AG04450 (cell line): ENCODE measurements around the gene ELMO3. TPM values are rescaled to one million over a fixed set of nuclear protein-coding genes. Genes with fewer than 3 reads are reported as not detected.

ENCODE experiments used
- CTCF ChIA-PET: fragments of 300-600, 350-600 bp; formaldehyde crosslinking; extraction: SDS; loops from one replicate; lab custom pipeline; 2022; ENCODE audit warnings: antibody characterized with exemption, inconsistent platforms; lab: Charles Lee
- POLR2A ChIA-PET: fragments of 350-600 bp; formaldehyde crosslinking; extraction: SDS; loops from one replicate; lab custom pipeline; 2021; ENCODE audit warnings: antibody characterized with exemption, inconsistent platforms; lab: Yijun Ruan, JAX
- DNase-seq: peaks from one replicate; pipeline ENCODE4 v3.0.0-alpha.2; 2011; ENCODE audit warnings: low read depth, low spot score
- H3K27ac ChIP-seq: one replicate; pipeline ENCODE4 v1.5.1; 2012; ENCODE audit warnings: low read depth, low read length, control low read depth
- H3K27me3 ChIP-seq: one replicate; pipeline ENCODE4 v1.6.0; 2012; ENCODE audit warnings: low read length; ENCODE audit not compliant: control insufficient read depth, insufficient read depth
- H3K4me3 ChIP-seq: 2 replicates; pipeline ENCODE4 v1.5.1; 2011; ENCODE audit warnings: mild to moderate bottlenecking, low read depth, low read length, control low read depth
- H3K9me3 ChIP-seq: 2 replicates; pipeline ENCODE4 v1.5.1; 2012; ENCODE audit warnings: low read length; ENCODE audit not compliant: control insufficient read depth, insufficient read depth
- polyA plus RNA-seq: library from polyadenylated mRNA; depleted of rRNA; stranded (reverse); fragments of >200 nt; gene quantifications from 2 replicates; pipeline ENCODE4 v1.2.3, GENCODE V29; 2011
- TF ChIP-seq, protein P1 (sequence below): IDR thresholded peaks from 2 replicates; pipeline ENCODE4 v1.5.1; 2011; ENCODE audit warnings: low read depth, low read length, control low read depth, inconsistent platforms

The ELMO3 gene
- polyA plus RNA-seq, 1 experiment, result 0.57 TPM

DNA sequence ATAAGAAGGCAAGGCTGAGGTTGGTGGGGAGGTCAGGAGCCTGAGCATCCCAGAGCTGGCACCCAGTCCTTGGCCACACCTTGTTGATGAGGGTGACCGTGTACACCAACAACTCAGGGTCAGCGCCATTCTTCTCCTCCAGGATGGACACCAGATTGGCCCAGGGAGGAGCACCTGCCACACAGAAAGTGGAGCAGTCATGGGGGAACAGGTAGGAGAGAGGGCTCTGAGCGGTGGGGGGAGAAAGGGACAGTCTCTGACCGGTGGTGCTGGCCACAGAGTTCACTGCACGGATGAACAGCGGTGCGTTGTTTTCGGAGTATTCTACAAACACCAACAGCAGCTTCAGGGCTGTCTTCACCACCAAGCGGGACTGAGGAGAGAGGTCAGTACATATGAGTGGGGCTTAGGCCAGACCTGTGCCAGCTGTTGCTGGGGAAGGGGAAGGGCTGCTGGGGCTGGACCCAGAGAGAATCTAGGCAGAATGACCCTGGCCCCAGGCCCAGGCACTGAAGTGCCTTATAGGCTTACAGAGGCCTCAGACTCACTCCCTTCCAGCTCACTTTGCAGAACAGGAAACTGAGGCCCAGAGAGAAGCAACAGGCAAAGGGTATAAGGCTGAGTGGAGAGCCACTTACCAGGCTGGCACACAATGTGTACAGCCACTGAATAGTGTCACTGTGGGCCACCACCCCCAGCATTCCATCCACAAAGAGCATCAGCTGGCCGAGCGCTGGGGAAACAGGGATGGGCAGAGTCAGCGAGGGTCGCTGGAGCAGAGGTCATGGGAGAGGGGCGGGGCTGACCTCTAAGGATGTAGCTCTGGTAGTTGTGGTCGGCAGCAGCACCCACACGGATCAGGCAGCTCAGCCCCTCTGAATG is 38.7 kb downstream of the ELMO3 start:
- Histone ChIP-seq H3K27me3 (no peaks in the 10 kb centered on the region), H3K4me3 (no peak overlapping the region), H3K27ac (no peak overlapping the region), H3K9me3 (peaks cover 4% of the 10 kb centered on the region; the same call in 1 of the 2 replicates)
- no peak for DNase-seq
- TF ChIP-seq, protein P1, sequence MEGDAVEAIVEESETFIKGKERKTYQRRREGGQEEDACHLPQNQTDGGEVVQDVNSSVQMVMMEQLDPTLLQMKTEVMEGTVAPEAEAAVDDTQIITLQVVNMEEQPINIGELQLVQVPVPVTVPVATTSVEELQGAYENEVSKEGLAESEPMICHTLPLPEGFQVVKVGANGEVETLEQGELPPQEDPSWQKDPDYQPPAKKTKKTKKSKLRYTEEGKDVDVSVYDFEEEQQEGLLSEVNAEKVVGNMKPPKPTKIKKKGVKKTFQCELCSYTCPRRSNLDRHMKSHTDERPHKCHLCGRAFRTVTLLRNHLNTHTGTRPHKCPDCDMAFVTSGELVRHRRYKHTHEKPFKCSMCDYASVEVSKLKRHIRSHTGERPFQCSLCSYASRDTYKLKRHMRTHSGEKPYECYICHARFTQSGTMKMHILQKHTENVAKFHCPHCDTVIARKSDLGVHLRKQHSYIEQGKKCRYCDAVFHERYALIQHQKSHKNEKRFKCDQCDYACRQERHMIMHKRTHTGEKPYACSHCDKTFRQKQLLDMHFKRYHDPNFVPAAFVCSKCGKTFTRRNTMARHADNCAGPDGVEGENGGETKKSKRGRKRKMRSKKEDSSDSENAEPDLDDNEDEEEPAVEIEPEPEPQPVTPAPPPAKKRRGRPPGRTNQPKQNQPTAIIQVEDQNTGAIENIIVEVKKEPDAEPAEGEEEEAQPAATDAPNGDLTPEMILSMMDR, result no peak
- CTCF ChIA-PET, result no interaction called here
- POLR2A ChIA-PET, result interaction anchor here (1.5 kb wide), 1 partner anchor 10 kb away, joined by 8 read pairs; the partner anchor contains the start of gene FHOD1

DNA sequence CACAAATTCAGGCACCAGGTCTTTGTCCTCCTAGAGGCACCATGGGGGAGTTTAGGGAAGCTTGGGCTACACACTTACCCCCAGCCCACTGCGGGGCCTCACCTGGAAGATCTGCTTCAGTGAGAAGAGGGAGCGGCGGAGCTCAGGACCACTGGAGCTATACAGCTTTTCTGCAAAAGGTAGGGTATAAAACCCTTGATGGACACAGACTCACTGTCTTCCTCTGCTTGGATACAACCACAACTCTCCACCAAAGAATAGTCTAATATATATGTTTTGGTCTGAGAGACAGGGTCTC is 39.3 kb downstream of the ELMO3 start:
- peaks cover 4% of the 10 kb centered on the region; the same call in 1 of the 2 replicates for H3K9me3 ChIP-seq
- no peak for DNase-seq
- ChIA-PET POLR2A (interaction anchor here (1.5 to 2.2 kb wide), 2 partner anchors 9 to 11 kb away, joined by 6 to 8 read pairs; partner anchors contain the start of genes FHOD1 and TMEM208), CTCF (no interaction called here)
- TF ChIP-seq, protein P1, result no peak
- no peaks in the 10 kb centered on the region for H3K27me3 ChIP-seq
- no peak overlapping the region for H3K27ac ChIP-seq
- H3K4me3 ChIP-seq, result no peak overlapping the region

DNA sequence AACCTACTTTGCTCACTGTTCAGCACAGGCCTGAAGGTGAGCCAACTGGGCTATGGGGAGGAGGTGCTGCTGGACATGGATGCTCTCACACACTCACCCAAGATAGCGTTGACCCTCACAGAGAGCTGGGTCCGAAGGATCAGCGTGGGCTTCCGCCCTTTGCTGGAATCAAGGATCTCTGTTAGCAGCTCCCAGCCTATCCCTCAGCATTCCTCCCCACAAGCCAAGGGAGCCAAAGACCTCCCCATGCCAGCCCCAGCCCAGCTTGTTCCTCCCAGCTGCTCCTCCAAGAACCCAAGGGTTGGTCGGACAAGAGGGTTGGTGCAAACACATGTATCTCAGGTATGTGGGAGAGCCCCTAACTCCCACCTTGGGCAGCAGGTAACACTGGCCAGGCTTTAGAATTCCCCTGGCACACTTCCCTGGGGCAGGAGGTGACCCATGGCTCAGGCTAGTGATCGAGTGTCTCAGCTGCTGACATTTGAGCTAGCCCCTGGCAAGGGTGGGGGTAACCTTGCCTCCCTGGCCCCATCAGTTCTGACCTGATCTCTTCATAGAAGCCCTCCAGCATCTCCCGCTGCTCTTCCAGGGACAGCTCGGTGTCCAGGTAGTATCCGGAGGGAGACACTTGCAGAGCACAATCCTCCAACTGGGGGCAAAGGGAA is 40.0 kb downstream of the ELMO3 start:
- TF ChIP-seq, protein P1, result no peak
- Histone ChIP-seq H3K4me3 (no peak overlapping the region), H3K27me3 (no peaks in the 10 kb centered on the region), H3K27ac (no peak overlapping the region), H3K9me3 (peaks cover 4% of the 10 kb centered on the region; the same call in 1 of the 2 replicates)
- DNase-seq, result no peak
- ChIA-PET POLR2A (interaction anchor here (0.6 to 2.2 kb wide), 3 partner anchors 8 to 17 kb away, joined by 3 to 8 read pairs (median 6); partner anchors contain the start of genes FHOD1 and TMEM208), CTCF (no interaction called here)

DNA sequence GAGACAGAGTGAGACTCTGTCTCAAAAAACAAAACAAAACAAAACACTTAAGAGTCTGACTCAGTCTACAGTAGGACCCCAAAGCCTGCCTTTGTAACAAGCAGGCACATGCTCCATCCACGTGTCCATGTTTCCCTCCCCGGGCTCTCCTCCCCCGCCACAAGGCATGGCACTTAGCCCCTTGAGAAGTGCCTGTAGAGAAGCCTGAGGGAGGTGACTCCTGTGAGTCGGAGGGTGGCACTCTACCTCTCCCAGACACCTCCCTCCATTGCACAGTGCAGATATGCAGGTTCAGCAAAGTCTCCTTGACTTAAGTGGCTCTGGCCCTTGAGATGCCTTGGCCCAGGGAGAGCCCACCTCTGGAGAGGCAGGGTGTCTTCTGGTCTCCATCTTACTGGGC is 41.6 kb downstream of the ELMO3 start:
- Histone ChIP-seq H3K27ac (peak overlapping the region; percentile 98), H3K4me3 (no peak overlapping the region), H3K9me3 (peaks cover 4% of the 10 kb centered on the region; the same call in 1 of the 2 replicates), H3K27me3 (no peaks in the 10 kb centered on the region)
- POLR2A ChIA-PET, result interaction anchor here (1.2 to 2.3 kb wide), 2 partner anchors 9 to 13 kb away, joined by 4 to 10 read pairs; partner anchors contain the start of gene TMEM208
- DNase-seq, result no peak
- CTCF ChIA-PET, result no interaction called here
- TF ChIP-seq, protein P1, result no peak
